IPS-NIHi7 (cell line): ENCODE measurements around the gene ADIRF.
"Not testable (repeated sequence)": the region's sequence is repeated elsewhere in the genome, so short reads cannot be mapped to it uniquely, and the experiment has no call there.

Experiments
- DNase-seq: peaks from one replicate; pipeline ENCODE4 v3.0.0; 2012; ENCODE audit warnings: mixed read lengths; ENCODE audit errors: extremely low spot score

Gene ADIRF

DNA sequence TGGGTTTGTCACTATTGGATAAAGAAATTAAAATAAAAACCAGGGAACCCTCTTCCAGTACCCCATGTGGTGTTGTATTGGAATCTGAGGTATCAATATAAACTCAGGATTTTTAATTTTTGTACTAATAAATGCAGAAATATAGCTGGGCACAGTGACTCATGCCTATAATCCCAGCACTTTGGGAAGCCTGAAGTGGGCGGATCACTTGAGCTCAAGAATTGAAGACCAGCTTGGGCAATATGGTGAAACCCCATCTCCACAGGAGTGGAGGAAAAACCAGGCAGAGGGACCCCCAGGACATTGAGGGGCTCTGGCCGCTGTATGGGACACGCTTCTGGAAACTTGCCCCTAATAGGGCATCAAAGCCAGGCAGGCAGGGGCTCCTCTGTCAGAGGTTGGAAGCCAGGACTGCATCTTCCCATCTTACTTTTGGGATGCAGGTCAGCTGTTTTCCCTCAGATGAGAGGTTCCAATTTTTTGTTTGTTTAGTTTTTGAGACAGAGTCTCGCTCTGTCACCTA is 11.1 kb downstream of the ADIRF start:
- DNase-seq, result no peak

DNA sequence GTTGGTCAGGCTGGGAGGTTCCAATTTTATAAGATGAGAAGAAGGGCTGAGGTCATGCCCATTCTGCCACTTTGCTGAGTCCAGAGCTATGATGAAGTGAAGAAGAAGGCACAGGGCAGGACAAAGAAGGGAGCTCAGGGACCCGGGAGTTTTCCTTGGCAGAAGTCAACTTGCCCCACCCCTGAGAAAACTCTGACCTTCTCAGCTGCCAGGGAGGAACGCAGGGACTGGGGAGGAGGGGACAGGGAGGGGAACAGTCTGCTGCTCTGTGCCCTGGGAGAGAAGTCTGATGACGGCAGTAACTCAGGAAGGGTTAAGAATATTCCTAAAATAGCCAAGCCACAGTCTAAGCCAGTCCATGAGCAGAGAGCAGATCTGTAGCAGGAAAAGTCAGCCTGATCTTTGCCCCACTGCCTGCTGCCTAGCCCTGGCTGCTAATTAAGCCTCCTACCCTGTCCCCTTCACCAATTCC is 11.7 kb downstream of the ADIRF start:
- DNase-seq, result peak; percentile 10

DNA sequence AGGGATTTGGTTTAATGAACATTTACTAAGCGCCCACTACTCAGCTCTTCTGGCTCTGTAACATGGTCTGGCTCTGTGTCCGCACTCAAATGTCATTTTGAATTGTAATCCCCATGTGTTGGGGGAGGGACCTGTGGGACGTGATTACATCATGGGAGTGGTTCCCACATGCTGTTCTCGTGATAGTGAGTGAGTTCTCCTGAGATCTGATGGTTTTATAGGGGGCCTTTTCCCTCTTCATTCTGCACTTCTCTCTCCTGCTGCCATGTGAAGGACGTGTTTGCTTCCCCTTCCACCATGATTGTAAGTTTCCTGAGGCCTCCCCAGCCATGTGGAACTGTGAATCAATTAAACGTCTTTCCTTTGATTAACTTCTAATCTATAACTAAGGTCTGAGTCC is 12.7 kb downstream of the ADIRF start:
- not testable (repeated sequence) for DNase-seq

DNA sequence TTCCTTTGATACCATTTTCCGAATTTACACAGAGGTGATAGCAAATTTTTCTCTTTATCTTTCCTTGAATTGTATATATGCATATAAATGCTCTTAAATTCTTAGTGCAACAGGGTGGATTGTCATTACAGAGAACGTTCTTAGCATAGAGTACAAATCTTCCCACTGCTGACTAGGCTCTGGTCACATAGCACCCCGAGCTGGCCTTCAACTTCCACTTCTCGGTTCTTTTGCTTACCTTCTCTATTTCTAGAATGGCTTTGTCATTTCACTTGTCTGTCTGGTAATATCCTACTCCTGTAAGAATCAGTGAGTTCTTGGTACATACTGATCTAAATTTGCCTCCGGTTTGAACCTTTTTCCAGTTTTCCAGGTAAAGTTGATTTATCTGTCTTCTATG is 13.4 kb downstream of the ADIRF start:
- DNase-seq, result no peak

DNA sequence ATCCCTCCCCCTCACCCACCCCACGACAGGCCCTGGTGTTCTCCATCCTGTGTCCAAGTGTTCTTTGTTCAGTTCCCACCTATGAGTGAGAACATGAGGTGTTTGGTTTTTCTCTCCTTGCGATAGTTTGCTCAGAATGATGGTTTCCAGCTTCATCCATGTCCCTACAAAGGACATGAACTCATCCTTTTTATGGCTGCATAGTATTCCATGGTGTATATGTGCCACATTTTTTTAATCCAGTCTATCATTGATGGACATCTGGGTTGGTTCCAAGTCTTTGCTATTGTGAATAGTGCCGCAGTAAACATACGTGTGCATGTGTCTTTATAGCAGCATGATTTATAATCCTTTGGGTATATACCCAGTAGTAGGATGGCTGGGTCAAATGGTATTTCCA is 16.2 kb downstream of the ADIRF start:
- DNase-seq, result not testable (repeated sequence)

DNA sequence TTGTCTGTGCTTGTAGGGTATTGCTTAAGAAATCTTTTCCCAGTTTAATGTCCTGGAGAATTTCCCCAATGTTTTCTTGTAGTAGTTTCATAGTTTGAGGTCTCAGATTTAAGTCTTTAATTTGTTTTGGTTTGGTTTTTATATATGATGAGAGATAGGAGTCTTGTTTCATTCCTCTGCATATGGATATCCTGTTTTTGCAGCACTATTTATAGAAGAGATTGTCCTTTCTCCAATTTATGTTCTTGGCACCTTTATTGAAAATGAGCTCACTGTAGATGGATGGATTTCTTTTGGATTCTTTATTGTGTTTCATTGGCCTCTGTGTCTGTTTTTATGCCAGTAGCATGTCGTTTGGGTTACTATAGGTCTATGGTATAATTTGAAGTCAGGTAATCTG is 20.2 kb downstream of the ADIRF start:
- no peak for DNase-seq

DNA sequence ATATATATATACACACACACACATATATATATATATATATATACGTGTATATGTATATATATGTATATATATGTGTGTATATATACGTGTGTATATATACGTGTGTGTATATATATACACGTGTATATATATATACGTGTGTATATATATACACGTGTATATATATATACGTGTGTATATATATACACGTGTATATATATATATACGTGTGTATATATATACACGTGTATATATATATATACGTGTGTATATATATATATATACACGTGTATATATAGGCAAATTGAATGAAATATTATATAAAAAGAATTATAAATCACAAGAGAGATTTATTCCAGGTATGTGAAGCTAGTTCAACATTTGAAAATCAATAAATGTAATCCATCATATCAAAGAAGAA is 23.1 kb downstream of the ADIRF start:
- DNase-seq, result not testable (repeated sequence)

DNA sequence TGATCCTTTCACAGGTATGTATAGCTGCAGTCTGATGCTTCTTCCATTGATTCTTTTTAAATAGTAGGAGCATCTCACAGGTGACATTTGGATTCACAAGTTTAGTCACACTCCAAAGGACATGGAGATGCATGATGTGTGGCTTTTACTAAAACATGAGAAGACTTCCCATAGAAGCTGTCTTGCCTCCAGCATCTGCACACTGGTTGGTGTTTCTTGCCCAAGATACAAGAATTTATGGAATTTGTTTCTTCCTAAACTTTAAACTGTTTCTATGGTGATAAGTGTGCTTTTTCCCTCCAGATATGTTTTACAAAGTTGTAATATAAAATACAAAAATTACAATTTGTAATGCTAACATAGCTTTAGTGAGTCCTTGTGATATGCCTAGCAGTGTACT is 24.2 kb downstream of the ADIRF start:
- DNase-seq, result no peak

DNA sequence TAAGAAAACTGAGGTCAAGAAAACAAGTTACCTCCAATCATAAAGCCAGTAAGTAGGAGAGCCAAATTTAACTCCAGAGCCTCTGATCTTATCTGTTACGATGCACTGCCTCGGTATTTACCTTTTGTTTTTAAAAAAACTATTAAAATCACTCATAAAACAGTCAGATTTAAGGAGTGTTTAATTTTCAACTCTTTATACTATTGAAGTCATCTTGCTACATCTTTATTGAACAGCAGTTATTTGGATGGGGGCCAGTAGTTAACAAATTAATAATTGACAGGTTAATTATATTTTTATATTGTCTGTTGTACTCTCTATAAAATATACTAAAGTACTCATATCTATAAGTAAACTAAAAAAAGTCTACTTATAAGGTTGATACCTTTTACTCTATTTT is 24.6 kb downstream of the ADIRF start:
- no peak for DNase-seq

DNA sequence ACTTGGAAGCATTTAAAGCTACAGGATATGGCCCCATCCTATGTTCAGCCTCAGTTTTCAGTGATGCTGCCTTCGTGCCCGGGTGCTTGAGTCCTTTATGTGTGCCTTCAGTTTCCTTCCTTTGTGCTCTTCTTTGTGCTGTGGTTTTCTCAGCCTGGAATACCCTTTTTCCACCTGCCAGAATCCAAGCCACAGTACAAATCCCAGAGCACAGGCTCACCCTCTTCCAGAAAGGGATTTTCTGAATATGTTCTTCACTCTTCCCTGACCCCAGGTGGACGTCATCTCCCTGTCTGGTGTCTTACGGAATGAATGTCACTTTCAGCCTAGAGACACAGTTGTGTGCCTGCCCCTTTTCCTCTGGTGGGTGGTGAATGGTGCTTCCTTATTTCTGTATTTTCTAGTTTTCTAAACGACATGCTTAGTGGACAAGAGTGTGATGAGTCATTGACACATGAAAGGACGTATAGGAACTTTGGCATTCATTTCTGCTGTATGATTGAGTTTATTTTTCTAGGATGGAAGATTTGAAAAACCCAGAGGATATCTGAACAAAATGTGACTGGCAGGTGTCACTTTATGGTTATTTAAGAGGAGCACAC is 31.6 kb downstream of the ADIRF start:
- not testable (repeated sequence) for DNase-seq

DNA sequence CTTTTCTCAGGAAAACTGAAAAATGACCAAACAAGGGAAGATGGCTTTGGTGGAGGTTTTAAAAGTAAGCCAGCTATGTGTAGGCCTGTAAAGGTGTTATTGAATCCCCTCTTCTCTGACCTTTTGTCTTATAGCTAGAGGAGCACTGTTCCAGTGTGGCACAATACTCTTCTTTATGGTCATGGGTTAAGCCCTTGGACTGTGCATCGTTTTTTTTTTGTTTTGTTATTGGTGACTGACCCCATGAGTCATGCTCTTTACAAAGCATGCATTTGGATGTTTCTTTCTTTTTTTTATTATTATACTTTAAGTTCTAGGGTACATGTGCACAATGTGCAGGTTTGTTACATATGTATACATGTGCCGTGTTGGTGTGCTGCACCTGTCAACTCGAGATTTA is 32.2 kb downstream of the ADIRF start:
- DNase-seq, result no peak

DNA sequence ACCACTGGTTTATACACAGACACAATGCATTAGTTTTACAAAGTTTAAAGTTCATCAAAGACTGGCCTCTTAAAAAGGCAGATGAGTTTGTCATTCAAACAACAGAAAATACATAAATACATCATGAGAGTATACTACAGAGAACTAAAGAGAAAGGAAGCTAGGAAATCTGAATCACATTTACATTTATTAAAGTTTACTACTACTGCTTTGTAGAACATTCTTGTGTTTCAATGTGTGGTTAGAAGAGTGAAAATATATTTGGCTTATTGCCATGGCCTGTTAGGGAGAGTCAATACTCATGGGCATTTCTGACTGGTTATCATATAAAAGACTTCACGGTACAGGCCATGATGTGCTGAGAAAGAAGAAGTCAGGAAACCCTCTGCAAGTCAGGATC is 38.8 kb downstream of the ADIRF start:
- DNase-seq, result not testable (repeated sequence)

DNA sequence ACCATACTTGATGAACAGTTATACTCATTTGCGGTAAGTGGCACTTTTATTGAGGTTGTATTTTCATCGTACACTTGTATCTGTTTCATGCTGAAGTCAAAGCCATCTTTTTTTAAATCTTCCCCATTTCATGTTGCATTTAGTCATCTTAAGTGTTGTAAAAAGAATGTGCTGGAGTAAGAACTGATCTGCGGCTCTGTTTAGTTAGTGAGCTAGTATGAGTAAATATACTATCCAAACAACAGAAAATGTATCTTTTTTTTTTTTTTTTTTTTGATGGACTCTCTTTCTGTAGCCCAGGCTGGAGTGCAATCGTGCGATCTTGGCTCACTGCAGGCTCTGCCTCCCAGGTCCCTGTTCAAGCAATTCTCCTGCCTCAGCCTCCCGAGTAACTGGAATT is 39.4 kb downstream of the ADIRF start:
- DNase-seq, result not testable (repeated sequence)

DNA sequence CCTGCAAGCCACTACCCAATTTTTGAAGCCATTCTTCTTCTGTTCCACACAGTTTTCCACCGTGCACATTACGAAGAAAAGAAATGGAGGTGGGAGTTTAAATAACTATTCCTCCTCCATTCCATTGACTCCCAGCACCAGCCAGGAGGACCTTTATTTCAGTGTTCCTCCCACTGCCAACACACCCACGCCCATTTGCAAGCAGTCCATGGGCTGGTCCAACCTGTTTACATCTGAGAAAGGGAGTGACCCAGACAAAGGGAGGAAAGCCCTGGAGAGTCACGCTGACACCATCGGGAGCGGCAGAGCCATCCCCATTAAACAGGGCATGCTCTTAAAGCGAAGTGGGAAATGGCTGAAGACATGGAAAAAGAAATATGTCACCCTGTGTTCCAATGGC is 40.0 kb downstream of the ADIRF start:
- not testable (repeated sequence) for DNase-seq

DNA sequence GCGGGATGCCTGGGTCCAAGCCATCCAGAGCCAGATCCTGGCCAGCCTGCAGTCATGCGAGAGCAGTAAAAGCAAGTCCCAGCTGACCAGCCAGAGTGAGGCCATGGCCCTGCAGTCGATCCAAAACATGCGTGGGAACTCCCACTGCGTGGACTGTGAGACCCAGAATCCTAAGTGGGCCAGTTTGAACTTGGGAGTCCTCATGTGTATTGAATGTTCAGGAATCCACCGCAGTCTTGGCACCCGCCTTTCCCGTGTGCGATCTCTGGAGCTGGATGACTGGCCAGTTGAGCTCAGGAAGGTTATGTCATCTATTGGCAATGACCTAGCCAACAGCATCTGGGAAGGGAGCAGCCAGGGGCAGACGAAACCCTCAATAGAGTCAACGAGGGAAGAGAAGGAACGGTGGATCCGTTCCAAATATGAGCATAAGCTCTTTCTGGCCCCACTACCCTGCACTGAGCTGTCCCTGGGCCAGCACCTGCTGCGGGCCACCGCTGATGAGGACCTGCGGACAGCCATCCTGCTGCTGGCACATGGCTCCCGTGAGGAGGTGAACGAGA is 40.9 kb downstream of the ADIRF start:
- not testable (repeated sequence) for DNase-seq

DNA sequence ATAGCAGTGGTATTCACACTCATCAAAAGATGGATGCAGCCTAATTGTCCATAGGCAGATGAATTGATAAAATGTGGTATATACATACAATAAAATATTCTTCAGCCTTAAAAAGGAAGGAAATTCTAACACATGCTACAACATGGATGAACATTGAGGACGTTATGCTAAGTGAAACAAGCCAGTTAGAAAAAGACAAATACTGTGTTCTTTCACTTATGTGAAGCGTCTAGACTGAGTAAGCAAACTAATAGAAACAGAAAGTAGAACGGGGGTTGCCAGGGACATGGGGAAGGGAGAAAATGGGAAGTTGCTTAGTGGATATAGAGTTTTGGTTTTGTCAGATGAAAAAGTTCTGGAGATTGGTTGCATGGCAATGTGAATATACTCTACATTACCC is 45.2 kb downstream of the ADIRF start:
- DNase-seq, result not testable (repeated sequence)

DNA sequence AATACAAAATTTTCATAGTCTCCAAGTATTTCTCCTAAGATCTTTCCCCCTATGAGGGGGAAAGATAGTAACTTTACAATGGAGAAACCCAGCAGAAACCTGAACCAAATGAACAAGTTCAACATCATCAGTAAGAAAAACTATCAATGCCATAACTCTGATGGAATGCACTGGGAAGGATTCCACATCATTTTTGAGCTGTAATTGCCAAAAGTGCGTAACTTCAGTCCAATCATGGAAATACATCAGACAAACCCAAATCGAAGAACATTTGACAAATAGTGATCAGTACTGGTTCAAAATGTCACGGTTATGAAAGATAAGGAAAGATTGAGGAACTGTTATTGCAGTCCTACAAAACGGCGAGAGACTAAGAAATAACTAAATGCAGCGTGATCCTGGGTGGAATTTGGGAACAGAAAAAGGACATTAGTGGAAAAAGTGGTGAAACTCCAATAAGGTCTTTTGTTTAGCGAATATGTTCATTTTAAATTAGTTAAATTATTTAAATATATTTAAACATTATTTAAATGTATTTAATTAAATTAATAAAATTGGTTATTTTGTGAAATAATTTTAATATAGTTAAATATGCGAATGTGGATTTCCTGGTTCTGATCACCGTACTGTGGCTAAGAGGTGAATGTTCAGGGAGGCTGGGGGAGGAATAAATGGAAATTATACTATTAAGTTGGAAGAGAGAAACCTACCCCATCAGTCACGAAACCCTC is 46.9 kb downstream of the ADIRF start:
- DNase-seq, result not testable (repeated sequence)

DNA sequence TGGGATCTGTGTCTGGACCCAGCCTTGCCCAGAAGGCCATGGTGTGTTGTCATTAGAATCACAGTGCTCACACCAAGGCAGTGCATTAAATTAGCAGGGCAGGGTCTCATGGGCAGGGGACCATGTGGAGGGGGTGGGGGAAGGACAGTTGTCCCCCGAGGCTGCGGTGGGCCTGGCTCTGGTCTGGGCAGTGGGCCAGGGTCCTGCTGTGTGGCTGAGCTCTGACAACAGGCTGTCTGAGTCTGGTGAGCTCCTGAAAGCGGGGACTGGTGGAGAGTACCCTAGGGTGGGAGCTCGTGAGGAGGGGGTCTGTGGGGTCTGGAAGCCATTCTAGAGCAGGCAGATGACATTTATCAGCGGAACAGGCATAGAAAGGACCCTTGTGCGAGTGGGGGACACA is 49.8 kb downstream of the ADIRF start:
- DNase-seq, result not testable (repeated sequence)

DNA sequence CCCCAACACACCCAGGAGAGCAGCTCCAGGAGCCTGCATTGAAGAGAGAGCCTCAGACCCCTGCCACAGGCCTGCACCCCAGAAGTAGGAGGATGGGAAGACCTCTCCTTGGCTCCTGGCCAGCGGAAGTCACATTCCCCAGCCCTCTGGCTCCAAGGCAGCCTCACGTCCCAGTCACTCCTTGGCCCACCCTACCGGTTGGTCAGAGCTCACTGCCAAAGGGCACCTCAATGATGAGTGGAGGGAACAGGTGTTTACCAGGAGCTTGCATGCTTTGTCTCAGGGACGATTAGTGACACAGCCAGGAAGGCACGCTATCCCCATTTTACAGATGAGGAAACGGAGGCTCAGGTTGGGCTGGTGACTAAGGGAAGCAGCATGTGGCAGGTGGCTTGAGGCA is 50.8 kb downstream of the ADIRF start:
- DNase-seq, result not testable (repeated sequence)

DNA sequence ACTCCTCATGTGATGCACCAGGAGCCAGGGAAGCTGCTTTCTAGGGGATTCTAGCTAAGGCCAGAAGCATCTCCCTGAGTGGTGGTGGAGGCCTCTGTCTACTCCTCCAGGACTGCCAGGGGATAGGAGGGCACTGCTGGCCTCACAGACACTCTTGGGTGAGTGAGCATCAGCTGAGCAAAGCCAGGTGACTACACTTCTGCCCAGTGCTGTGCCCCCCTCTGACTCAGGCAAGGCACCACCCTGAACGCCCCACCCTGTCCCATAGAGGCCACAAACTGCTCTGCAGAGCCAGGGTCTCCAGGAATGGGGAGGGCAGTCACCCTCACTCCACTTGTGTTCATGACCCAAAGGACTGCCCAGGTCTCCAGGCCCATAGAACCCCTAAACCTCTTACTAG is 51.2 kb downstream of the ADIRF start:
- not testable (repeated sequence) for DNase-seq

DNA sequence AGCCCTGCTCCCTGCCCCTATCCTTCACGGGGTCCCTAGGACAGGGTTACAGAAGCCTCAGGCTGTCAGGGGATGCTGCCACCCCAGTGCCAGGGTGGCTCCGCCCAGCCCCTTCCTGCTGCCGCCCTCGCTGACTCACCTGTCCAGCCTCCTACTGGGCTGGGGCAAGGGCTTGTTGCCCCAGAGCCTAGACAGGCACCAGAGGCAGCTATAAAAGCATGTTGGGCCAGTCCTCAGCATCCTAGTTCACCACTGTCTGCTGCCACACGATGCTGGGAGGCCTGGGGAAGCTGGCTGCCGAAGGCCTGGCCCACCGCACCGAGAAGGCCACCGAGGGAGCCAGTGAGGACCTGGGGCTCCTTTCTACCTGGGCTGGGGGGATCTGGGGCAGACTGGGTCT is 51.8 kb downstream of the ADIRF start, which contains the start of gene FAM25A:
Gene FAM25A (plus strand): TSS at position 239 of the 400 bp plus-strand sequence. CDS start 31 bp downstream, at position 270.
- not testable (repeated sequence) for DNase-seq
